IMR-90 (cell line): ENCODE data around the gene SPATA3. TPM values are rescaled to one million over a fixed set of nuclear protein-coding genes. Genes with fewer than 3 reads are reported as not detected.

Experiments
- ATAC-seq: fragments of 200-7000 bp; cut with Tn5 transposase; 2 replicates; pipeline ENCODE4 v1.9.1; 2020; ENCODE audit warnings: low read depth, mild to moderate bottlenecking, moderate library complexity
- BruUV-seq: library from RNA; stranded (reverse); fragments of 400-500 nt; replicated peaks from 2 replicates; lab custom pipeline; 2021; lab: Mats Ljungman, UMichigan
- CTCF ChIA-PET: fragments of 300-600 bp; formaldehyde crosslinking; extraction: SDS; loops from one replicate; lab custom pipeline; 2021; ENCODE audit warnings: antibody characterized with exemption; lab: Yijun Ruan, JAX
- POLR2A ChIA-PET: fragments of 300-600 bp; sonication (Branson Sonifier 250); formaldehyde crosslinking; loops from one replicate; lab custom pipeline; 2022; ENCODE audit warnings: antibody characterized with exemption; ENCODE audit not compliant: unreplicated experiment; lab: Charles Lee
- DNase-seq: peaks from one replicate; pipeline ENCODE4 v3.0.0; 2013
- H2AFZ ChIP-seq: replicated peaks from 2 replicates; pipeline ENCODE3; 2013; ENCODE audit warnings: low read length, mild to moderate bottlenecking; ENCODE audit not compliant: poor library complexity
- H2AK5ac ChIP-seq: 2 replicates; pipeline ENCODE4 v1.6.1; 2013; ENCODE audit warnings: low read depth, low read length, inconsistent platforms
- H2AK9ac ChIP-seq: replicated peaks from 2 replicates; pipeline ENCODE3; 2013; ENCODE audit warnings: mild to moderate bottlenecking, low read depth, low read length, moderate library complexity; ENCODE audit not compliant: poor library complexity
- H2BK120ac ChIP-seq: 2 replicates; pipeline ENCODE4 v1.6.1; 2013; ENCODE audit warnings: low read depth, low read length, inconsistent platforms
- H2BK15ac ChIP-seq: 3 replicates; pipeline ENCODE4 v1.6.1; 2013; ENCODE audit warnings: low read depth, low read length, inconsistent platforms
- H2BK20ac ChIP-seq: 2 replicates; pipeline ENCODE4 v1.6.1; 2013; ENCODE audit warnings: low read depth, mild to moderate bottlenecking, inconsistent platforms, low read length, moderate library complexity
- H2BK5ac ChIP-seq: 2 replicates; pipeline ENCODE4 v1.6.1; 2013; ENCODE audit warnings: mild to moderate bottlenecking, low read depth, low read length, inconsistent platforms; ENCODE audit not compliant: poor library complexity, severe bottlenecking
- H3K14ac ChIP-seq: replicated peaks from 2 replicates; pipeline ENCODE4 v1.6.1; 2013; ENCODE audit warnings: low read depth, low read length, inconsistent platforms
- H3K18ac ChIP-seq: 2 replicates; pipeline ENCODE4 v1.6.1; 2013; ENCODE audit warnings: low read depth, low read length, control low read depth
- H3K23ac ChIP-seq: 2 replicates; pipeline ENCODE4 v1.6.1; 2013; ENCODE audit warnings: low read depth, low read length, inconsistent platforms
- H3K27ac ChIP-seq: 2 replicates; pipeline ENCODE4 v1.5.1; 2013; ENCODE audit warnings: mild to moderate bottlenecking, control low read depth, low read length; ENCODE audit not compliant: insufficient read depth
- H3K27me3 ChIP-seq: 2 replicates; pipeline ENCODE4 v1.6.1; 2013; ENCODE audit warnings: low read length; ENCODE audit not compliant: control insufficient read depth, insufficient read depth
- H3K36me3 ChIP-seq: 2 replicates; pipeline ENCODE4 v1.6.1; 2013; ENCODE audit warnings: low read length, mixed read lengths; ENCODE audit not compliant: control insufficient read depth, insufficient read depth
- H3K4ac ChIP-seq: 2 replicates; pipeline ENCODE4 v1.6.1; 2013; ENCODE audit warnings: low read depth, low read length, inconsistent platforms
- H3K4me1 ChIP-seq: 2 replicates; pipeline ENCODE4 v1.6.1; 2013; ENCODE audit warnings: low read length, mixed read lengths; ENCODE audit not compliant: control insufficient read depth, insufficient read depth
- H3K4me2 ChIP-seq: 2 replicates; pipeline ENCODE4 v1.6.1; 2013; ENCODE audit warnings: low read depth, mild to moderate bottlenecking, control low read depth, low read length, moderate library complexity
- H3K4me3 ChIP-seq: 2 replicates; pipeline ENCODE4 v1.5.1; 2013; ENCODE audit warnings: low read depth, mild to moderate bottlenecking, control low read depth, low read length, moderate library complexity; ENCODE audit not compliant: insufficient read depth
- H3K56ac ChIP-seq: 2 replicates; pipeline ENCODE4 v1.6.1; 2013; ENCODE audit warnings: low read length, inconsistent platforms; ENCODE audit not compliant: insufficient read depth; ENCODE audit errors: extremely low read depth
- H3K79me1 ChIP-seq, 2 experiments: 2 replicates each; pipeline ENCODE4 v1.6.1; 2013; ENCODE audit warnings: low read length in 2 of 2, inconsistent platforms in 1 of 2, low read depth in 1 of 2
- H3K9ac ChIP-seq: 2 replicates; pipeline ENCODE4 v1.6.1; 2013; ENCODE audit warnings: low read depth, low read length, control low read depth
- H3K9me1 ChIP-seq: 2 replicates; pipeline ENCODE4 v1.6.1; 2013; ENCODE audit warnings: low read length, inconsistent platforms; ENCODE audit not compliant: insufficient read depth
- H3K9me3 ChIP-seq: 2 replicates; pipeline ENCODE4 v1.6.1; 2013; ENCODE audit warnings: low read length; ENCODE audit not compliant: control insufficient read depth, insufficient read depth
- H4K20me1 ChIP-seq: 2 replicates; pipeline ENCODE4 v1.6.1; 2013; ENCODE audit warnings: low read length, inconsistent platforms; ENCODE audit not compliant: insufficient read depth
- H4K5ac ChIP-seq: 2 replicates; pipeline ENCODE4 v1.6.1; 2013; ENCODE audit warnings: mild to moderate bottlenecking, low read depth, low read length, control low read depth
- H4K8ac ChIP-seq, 2 experiments: 2 replicates each; pipeline ENCODE4 v1.6.1; 2013; ENCODE audit warnings: low read depth in 2 of 2, low read length in 2 of 2, control low read depth in 1 of 2, inconsistent platforms in 1 of 2
- H4K91ac ChIP-seq: 2 replicates; pipeline ENCODE4 v1.6.1; 2013; ENCODE audit warnings: low read depth, low read length, inconsistent platforms; ENCODE audit not compliant: insufficient read depth
- CEBPB ChIP-seq: IDR thresholded peaks from 2 replicates; pipeline ENCODE4 v1.6.1; 2012; ENCODE audit warnings: low read depth, low read length, improper control_type of control experiment
- FOS ChIP-seq: fragments of 150-350 bp; IDR thresholded peaks from 2 replicates; pipeline ENCODE4 v1.6.1; 2016; ENCODE audit warnings: low read depth, low read length
- whole genome bisulfite sequencing, 2 experiments: methylation state at CpG; one replicate each; pipeline versions ENCODE4 v1.1.5 to v1.1.7; 2013; ENCODE audit warnings: missing lambda C conversion rate in 2 of 2; ENCODE audit not compliant: insufficient read length in 1 of 2; ENCODE audit errors: extremely low coverage in 2 of 2; 5-methylcytosine and 5-hydroxymethylcytosine counted together
- dilution Hi-C: fragments of 300-500 bp; cut with HindIII; formaldehyde crosslinking; loops from one replicate; pipeline ENCODE4 v1.14.3; 2018; ENCODE audit warnings: low sequenced_read_pairs; ENCODE audit not compliant: unreplicated experiment
- in situ Hi-C: fragments of 300-500 bp; cut with MboI; formaldehyde crosslinking; loops from 3 replicates; pipeline ENCODE4 v1.14.3; 2019; ENCODE audit warnings: low sequenced_read_pairs, inconsistent platforms, mixed read lengths
- intact Hi-C: fragments of 100-400 bp; cut with micrococcal nuclease; formaldehyde crosslinking; loops from 2 replicates; pipeline ENCODE4 v1.10.0; 2022
- polyA plus RNA-seq, 3 experiments: library from polyadenylated mRNA; depleted of rRNA; stranded (reverse); fragments of >200 nt; gene quantifications; 2 replicates each; pipeline ENCODE4 v1.2.3, GENCODE V29; 2012; ENCODE audit warnings: low replicate concordance in 1 of 3
- total RNA-seq: library from RNA; depleted of rRNA; stranded (reverse); fragments of >200 nt; gene quantifications from 2 replicates; pipeline ENCODE4 v1.2.3, GENCODE V29; 2012

The SPATA3 gene
- total and polyA plus RNA-seq, 2 of the 4 experiments (the other 2 are of a cell fraction), result not detected

DNA sequence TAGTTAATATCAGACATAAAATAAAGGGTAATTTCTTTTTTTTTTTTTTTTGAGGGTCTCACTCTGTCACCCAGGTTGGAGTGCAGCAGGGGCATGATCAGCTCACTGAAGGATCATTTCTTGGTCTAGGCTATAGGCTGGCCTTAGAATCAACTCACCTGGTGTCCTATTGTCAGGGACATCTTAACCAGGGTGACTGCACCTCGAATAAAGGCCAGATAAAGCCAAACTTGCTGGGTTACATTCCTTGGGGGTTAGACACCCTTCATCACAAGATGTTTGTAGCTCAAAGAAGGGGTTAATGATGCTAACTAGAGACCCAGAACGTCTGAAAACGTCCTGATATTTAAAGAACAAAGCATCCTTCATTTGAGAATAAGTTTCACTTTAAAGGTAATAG, 17.9 kb downstream of the SPATA3 start:
- Histone ChIP-seq H3K36me3 (no peaks in the 10 kb centered on the region), H3K4me3 (no peak overlapping the region), H3K4me2 (no peak overlapping the region), H2BK15ac (no peak overlapping the region), H3K9me3 (no peaks in the 10 kb centered on the region), H3K14ac (no peak overlapping the region), H4K20me1 (no peaks in the 10 kb centered on the region), H3K79me1 (no peaks in the 10 kb centered on the region), H3K27ac (no peak overlapping the region), H3K4me1 (no peaks in the 10 kb centered on the region), H2AK9ac (no peak overlapping the region), H3K23ac (no peak overlapping the region), H2BK20ac (no peak overlapping the region), H2AK5ac (no peak overlapping the region), H3K9me1 (no peaks in the 10 kb centered on the region), H4K8ac (no peak overlapping the region), H3K27me3 (peaks cover 62% of the 10 kb centered on the region), H2BK120ac (no peak overlapping the region), H3K4ac (no peak overlapping the region), H3K9ac (no peak overlapping the region), H2BK5ac (no peak overlapping the region), H2AFZ (no peak overlapping the region), H4K5ac (no peak overlapping the region), H4K91ac (no peak overlapping the region), H3K18ac (no peak overlapping the region), H3K56ac (no peak overlapping the region)
- dilution Hi-C loops, result no loop called here
- no peak for ATAC-seq
- intact Hi-C loops, result loop anchor here (10.0 kb wide), 1 partner anchor 59 kb away; no protein-coding TSS in a partner anchor
- CTCF ChIA-PET, result no interaction called here
- no peak for DNase-seq
- no peak for TF ChIP-seq CEBPB
- TF ChIP-seq FOS, result no peak
- no CpG with 5 or more reads among the region's 3 CpGs for WGBS, 2 experiments
- no TSS peak for BruUV-seq
- POLR2A ChIA-PET, result no interaction called here
- in situ Hi-C loops, result no loop called here
